RCC 7860 (cell line): Measurements from ENCODE around the gene FAM219B.
A peak's percentile ranks its signal among the peaks of the same experiment; 100 is the strongest.
"Not testable (repeated sequence)": the region's sequence is repeated elsewhere in the genome, so short reads cannot be mapped to it uniquely, and the experiment has no call there.

Experiments
- DNase-seq: peaks from one replicate; pipeline ENCODE4 v3.0.0-alpha.2; 2015; ENCODE audit warnings: low spot score
- FAIRE-seq: peaks from 2 replicates; lab custom pipeline; 2012; peaks lifted over from hg19 to GRCh38; lab: Jason Lieb, UNC

FAM219B gene, protein sequence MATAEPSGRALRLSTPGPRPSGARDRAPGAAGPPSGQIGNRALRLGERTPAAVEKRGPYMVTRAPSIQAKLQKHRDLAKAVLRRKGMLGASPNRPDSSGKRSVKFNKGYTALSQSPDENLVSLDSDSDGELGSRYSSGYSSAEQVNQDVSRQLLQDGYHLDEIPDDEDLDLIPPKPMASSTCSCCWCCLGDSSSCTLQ

DNA sequence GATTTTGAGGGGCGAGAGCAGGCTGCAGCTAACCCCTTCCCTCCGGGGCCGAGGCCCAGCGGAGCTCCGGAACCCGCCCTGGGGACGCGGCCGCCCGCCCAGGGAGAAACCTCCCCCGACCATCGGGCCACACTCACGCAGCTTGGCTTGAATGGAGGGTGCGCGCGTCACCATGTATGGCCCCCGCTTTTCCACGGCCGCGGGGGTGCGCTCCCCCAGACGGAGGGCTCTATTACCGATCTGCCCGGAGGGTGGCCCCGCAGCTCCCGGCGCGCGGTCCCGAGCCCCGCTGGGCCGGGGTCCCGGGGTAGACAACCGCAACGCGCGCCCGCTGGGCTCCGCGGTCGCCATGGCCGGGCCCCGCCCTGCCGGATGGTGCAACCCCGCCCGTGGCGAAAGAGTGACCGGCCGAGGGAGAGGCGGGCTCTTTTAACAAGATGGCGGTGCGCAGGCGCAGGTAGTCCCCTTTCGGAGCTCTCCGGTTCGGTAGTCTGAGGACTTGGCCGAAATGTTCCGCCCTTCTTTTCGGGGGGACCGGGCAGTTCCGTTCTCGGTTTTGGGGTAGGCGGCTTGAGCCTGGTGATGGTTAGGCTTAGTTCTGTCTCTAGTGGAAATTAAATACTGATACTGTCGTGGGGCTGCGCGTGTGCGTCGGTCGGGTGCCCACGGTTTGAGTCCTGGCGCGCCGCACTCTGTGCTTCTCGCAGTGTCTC is at the start of gene FAM219B:
FAM219B (minus strand) TSS at position 402 of the 713 bp plus-strand sequence; CDS start at position 351, 51 bp downstream.
- DNase-seq, result peak; percentile 58
- no peak for FAIRE-seq

DNA sequence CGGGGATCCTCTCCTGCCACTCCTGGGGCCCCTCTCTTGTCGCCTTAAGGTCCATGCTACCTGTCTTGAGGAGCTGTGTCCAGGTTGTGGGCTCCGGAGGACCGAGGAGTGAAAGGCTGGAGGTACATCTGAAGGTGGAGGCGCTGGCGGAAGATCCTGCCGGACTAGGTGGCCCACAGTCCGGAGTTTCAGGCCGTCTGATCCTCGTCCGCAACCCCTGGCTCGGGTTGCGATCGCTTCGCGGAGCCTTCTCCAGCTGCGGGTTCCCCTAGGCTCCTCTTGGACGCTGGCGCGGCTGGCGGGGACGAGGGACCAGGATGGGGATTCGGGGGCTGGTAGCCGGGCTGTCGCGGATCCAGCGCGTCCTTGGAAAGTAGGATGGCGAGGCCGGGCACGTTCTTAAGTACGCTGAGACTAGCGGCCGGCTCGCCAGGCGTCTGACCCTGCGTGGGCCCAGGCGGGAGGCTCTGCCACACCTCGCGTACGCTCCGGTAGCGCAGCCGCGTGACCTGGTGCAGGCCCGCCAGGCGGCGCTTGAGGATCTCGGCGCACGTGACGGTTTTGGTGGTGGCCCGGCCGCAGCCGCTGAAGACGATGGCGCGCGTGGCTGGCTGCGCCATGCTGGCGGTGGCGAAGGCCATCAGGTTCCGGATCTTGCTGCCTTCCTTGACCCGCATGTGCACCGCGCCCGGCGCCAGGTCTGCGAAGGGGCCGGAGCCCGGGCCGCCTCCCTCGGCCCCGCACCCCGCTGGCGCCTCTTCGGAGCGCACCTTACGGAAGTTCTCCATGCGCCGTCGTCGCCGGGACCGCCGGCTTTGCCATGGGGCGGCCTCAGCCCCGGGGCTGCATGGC is 49.4 kb upstream of the FAM219B start:
- FAIRE-seq, result no peak

DNA sequence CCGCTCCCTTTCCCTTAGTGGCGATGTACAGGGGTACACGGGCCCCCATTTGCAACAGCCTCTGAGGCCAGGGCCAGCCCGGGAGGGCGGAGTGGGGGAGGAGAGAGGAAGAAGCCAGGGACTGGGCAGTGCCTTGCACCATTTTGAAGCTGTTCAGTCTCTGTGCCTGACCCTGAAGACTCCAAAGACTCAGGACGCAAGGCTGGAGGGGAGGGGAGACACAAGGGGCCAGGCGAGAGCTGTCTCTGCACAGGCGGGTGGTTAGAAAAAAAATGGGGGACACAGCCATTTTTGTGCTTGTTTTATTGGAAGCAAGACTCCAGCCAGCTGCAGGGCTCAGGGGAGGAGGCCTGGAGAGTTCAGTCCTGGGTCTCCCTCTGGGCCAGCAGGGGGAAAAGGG is 48.4 kb upstream of the FAM219B start:
- FAIRE-seq (no peak), DNase-seq (no peak)

More for the DNA sequence above, 49.4 kb upstream of the FAM219B start:
- DNase-seq, result no peak

DNA sequence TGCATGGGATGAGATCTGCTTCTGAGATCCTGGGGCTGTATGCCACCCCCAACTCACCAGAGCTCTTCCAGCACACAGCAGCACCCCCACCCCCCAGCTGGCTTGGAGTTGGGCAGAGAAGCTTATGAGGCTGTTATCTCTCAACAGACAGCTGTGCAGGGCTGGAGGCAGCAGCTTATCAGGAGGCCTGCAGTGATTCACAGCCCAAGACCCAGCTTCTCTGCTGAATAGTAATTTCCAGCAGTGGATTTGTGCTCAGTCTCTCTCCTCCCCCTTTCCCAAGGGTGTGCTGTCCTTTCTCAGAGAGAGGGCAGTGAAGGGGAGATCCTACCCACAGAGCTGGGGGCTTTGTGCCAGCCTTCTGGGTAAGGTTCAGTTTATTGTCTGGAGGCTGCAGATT is 47.9 kb upstream of the FAM219B start:
- DNase-seq (no peak), FAIRE-seq (no peak)

DNA sequence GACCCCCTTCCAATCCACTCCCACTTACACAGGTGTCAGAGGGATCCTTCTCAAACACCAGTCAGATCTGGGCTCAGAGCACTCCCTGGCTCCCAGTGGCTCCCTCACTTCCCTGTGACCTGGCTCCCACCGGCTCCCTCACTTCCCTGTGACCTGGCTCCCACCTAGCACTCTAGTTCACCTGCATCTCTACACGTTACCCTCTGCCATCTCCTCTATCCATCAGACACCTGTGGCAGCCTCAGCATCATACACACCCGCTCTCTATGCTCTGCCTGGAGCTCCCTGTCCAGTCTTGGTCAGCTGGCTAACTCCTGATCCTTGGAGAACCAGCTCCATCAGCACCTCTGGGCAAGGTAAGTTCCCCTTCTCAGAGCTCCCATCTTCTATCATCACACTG is 44.4 kb upstream of the FAM219B start:
- no peak for DNase-seq

DNA sequence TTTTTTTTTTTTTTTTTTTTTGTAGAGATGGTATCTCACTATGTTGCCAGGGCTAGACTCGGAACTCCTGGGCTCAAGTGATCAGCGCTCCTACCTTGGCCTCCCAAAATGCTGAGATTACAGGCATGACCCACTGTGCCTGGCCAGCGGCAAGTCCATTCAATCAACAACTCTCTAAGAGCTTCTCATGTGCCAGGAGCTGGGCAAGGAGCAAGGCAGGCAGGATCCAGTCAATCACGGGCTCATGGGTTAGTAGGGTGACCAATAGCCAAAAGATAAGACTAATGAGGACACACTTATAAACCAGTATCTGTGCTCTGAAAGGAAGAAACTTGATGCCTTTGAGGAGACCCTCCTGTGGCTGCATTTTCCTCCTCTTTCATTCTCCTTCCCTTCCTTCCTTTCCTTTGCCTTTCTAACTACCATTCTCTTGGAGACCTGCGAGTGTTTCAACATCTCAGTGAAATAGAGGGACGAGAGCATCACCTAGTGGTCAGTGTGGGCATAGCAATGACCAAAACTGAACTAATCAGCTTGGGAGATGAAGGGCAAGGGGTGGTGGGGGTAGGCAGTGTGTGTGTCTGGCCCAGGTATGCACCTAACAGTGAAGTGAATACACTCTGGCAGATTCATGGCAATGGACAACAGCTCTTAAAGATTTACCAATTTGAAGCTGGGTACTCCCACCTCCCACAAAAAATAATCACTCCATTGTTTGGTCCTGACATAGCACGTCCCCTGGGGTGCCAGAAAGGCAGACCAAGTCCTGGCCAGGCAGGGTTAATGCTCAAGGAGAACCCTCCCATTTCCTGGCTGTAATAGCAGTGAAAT is 43.6 kb upstream of the FAM219B start:
- FAIRE-seq (no peak), DNase-seq (peak; percentile 48)

More for the DNA sequence above, 44.4 kb upstream of the FAM219B start:
- FAIRE-seq, result no peak

DNA sequence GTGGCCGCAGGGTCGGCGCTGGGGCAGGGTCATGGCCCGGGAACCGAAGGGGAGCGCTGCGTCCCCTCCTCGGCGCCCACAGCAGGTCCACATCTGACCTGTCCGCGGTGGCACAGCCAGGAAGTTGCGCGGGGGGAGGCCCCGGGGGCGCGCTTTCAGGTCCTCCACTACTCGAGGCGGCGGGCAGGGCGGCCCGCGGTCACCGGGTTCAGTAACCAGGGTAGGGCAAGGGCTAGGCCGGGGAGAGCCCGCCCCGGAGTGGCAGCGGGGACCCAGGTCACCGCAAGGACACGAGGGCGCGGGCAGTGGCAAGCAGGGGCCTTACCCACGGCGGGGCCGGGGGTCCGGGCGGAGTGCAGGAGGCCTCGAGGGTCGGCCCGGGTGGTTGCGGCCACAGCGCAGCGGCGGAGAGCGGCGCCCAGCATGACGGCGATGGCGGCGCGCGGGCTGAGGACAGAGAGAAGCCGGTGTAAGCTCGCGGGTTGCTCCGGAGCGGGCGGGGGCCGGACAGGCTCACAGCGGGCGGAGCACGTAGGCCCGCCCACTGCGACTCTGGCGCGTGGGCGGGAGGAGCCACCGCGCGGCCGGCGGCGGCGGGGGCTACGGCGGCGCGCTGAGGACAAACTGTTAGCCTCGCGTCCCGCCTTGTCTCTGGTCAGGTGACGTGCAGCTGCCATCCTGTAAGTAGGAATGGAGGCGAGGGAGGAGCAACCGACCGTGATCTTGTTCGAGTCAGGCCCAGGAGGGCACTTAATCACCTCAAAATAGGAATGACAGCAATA is 31.1 kb upstream of the FAM219B start, which contains the start of gene COX5A:
COX5A (minus strand) TSS at position 484 of the 782 bp plus-strand sequence; CDS start at position 425, 59 bp downstream.
- peak; percentile 87 for DNase-seq
- no peak for FAIRE-seq

DNA sequence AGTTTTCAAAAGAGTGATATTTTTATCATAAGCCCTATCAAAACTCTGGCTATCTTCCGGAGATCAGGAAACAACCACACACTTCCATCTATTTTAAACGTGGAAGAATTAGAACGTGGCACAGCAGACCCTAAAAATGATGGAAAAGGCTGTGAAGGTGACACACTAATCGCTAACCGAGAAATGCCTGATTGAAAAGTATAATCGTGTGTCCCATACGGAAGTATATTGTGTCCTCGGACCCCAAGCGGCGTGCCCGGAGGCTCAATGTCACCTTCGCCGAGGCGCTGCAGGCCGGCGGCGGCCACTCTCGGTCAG is 30.6 kb upstream of the FAM219B start:
- DNase-seq (peak; percentile 7), FAIRE-seq (no peak)

DNA sequence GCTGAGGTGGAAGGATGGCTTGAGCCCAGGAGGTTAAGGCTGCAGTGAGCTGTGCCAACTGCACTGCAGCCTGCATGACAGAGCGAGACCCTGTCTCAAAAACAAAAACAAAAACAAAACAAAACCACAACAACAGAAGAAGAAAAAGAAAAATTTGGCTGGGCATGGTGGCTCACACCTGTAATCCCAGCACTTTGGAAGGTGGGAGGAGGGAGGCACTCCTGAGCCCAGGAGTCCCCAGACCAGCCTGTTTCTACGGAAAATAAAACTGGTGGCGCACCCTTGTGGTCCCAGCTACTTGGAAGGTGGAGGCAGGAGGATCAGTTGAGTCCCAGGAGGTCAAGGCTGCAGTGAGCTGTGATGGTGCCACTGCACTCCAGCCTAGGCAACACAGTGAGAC is 28.5 kb upstream of the FAM219B start:
- DNase-seq, FAIRE-seq: not testable (repeated sequence)

DNA sequence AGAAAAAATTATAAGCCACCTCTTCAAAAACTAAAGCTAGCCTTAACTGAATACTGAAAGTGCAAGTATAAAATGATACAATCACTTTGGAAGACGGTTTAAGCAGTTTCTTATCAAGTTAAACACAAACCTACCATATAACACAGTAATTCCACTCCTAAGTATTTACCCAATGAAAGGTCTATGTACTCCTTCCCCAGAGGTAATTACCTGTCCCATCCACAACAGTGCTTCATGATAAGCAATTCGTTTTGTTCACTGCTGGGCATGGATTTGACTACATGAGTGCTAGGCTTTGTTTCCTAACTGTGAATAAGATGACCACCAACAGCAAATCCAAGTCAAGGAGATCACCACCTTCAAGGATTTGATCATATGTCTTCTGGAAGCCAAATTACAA is 26.9 kb upstream of the FAM219B start:
- FAIRE-seq (no peak), DNase-seq (no peak)

DNA sequence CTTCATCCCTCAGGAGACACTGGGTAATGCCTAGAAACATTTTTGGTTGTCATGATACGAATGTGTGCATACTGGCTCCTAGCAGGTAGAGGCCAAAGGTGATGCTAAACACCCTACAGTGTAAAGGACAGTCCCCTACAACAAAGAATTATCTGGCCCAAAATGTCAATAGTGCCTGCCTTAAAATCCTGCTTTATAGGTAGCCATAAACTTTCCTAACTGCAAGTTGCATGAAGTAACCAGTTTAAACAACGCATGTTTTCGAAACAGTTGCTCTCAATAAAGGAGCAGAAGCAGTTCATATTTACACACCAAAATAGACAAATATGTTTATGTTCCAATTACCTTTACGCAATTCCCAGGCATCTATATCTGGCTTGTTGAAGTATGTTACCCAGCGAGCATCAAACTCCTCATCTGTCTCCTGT is 22.1 kb upstream of the FAM219B start:
- FAIRE-seq (no peak), DNase-seq (no peak)

DNA sequence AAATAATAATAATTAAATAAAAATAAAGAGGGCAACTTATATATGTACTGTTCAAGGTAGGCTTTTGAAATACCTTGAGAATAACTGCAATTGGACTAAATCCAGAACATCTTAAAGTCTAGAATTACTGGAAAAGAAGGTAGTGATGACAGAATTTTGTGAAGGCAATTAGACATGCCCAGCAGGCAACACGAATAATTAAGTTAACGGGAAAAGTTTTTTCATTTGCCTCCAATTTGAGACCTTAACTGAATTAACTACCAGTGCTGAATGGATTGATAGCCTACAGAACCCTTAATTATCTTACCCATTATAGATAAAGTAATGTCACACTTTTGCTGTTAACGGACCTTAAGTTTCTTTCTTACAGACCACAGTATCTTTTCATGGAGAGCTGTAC is 17.9 kb upstream of the FAM219B start:
- no peak for FAIRE-seq
- DNase-seq, result no peak

DNA sequence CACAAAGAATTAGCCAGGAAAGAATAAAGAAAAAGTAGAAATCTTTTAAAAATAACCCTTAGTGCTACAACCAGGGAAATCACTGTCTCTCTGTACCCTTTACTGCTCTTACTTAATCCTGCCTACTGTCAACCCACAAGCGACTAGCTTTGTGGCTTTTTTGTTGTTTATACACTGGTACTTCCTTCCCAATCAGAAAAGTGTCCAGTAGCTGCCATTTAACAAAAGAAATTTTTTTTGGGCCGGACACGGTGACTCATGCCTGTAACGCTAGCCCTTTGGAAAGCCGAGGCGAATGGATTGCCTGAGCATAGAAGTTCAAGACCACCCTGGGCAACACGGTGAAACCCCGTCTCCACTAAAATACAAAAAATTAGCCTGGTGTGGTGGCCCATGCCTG is 13.8 kb upstream of the FAM219B start:
- FAIRE-seq, result no peak

DNA sequence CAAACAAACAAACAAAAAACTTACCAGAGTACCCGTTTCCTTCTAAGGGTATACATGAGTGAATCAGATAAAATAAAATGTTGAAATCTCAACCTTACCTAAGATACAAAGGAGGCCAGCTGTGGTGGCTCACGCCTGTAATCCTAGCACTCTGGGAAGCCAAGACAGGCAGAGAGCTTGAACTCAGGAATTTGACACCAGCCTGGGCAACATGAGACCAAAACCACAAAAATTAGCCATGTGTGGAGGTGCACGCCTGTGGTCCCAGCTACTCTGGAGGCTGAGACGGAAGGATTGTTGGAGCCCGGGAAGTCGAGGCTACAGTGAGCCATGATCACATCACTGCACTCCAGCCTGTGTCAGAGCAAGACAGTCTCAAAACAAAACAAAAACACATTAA is 11.0 kb upstream of the FAM219B start:
- DNase-seq, result peak; percentile 7
- FAIRE-seq, result no peak

More for the DNA sequence above, 13.8 kb upstream of the FAM219B start:
- DNase-seq, result no peak

DNA sequence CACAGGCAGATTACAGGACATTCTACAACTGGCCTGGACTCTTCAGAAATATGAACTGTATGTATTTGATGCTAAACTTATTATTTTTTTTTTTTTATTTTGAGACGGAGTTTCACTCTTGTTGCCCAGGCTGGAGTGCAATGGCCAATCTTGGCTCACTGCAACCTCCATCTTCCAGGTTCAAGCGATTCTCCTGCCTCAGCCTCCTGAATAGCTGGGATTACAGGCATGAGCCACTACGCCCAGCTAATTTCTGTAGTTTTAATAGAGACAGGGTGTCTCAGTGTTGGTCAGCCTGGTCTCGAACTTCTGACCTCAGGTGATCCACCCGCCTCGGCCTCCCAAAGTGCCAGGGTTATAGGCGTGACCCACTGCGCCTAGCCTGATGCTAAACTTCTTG is 7.1 kb upstream of the FAM219B start:
- not testable (repeated sequence) for DNase-seq, FAIRE-seq

DNA sequence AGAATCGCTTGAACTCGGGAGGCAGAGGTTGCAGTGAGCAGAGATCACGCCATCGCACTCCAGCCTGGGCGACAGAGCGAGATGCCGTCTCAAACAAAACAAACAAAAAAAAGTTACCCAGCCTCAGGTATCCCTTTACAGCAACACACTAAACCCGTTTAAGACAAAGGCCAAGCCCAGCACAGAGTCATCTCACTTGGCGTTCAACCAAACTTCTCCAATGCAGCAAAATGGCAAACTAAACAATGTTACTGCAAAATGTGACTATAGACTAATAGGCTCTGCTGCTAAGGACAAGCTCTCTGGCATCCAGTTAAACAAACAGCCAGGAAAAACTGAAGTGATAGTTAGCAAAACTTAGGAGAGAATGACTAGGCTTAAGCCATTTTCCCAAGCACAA is 6.4 kb upstream of the FAM219B start:
- DNase-seq (no peak), FAIRE-seq (no peak)

DNA sequence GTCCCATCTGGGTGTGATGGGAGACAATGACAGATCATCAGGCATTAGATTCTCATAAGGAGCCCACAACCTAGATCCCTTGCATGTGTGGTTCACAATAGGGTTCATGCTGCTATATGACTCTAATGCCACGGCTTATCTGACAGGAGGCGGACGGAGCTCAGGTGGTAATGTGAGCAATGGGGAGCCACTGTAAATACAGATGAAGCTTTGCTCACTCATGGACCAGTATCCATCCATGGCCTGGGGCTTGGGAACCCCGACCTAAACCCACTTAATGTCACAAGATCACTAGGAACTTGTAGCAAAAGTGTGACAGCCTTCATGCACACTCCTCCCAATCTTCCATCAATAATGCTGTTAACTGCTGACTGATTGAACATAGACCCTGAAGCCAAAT is 2.0 kb upstream of the FAM219B start:
- no peak for FAIRE-seq
- no peak for DNase-seq

DNA sequence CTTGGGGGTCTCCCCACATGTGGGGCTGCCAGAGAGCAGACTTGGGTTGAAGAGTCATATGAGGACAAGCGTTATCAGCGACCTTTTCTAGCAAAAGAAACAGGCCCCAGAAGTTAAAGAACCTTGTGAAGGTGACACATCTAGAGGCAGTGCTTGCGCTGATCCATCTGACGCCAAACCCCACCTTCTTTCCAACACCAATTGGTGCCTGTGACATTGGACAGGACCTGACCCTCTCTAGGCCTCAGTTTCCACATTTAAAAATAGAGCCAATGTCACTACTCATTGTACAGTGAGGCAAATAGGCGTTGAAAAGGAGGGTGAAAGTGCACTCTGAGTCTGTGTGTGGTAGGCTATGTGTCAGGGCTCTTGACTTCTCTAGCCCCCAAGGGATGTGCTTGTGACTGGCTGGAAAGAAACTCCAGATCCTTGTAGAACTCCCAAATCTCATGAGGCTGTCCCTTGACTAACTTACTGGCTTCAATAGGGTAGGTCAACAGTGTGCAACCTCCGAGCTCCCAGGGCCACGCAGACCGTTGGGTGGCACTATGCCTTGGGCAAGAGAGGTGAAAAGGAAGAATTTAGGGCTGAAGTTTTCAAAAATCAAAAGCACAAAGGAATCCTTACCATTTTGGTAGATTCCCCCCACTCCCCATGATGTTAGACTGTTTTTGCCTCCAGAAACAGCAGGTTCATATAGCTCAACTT is 666 bp upstream of the FAM219B start:
- no peak for FAIRE-seq
- no peak for DNase-seq

DNA sequence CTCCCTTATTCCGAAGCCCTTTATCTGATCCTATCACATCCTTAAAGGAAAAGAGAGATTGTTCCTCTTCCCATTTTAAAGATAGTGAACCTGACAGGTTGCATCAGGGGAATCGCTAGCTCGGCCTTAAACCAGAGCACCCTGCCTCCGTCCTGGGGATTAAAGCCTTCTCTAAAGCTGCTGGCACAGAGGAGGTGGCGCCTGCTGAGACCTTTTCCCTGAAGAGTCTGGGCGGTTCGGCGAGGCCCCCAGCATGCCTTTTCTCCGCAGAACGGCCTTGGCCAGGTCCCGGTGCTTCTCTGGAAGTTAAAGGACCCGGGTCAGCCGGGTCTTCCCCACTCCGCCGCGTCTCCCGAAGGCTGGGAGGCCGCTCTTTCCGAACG is 593 bp downstream of the FAM219B start:
- no peak for FAIRE-seq
- DNase-seq, result no peak
